Omental fat pad (tissue), 4 donors: ENCODE data around the gene CLTA. TPM values are rescaled to one million over a fixed set of nuclear protein-coding genes. Genes with fewer than 3 reads are reported as not detected.
"Not testable (repeated sequence)": the region's sequence is repeated elsewhere in the genome, so short reads cannot be mapped to it uniquely, and the experiment has no call there.

Experiments used
- ATAC-seq: fragments of 150-250 bp; one replicate; pipeline ENCODE4 v1.9.1; 2016; ENCODE audit warnings: mild to moderate bottlenecking, moderate library complexity; ENCODE audit not compliant: low FRiP score
- DNase-seq: peaks from one replicate; pipeline ENCODE4 v3.0.0-alpha.2; 2019; ENCODE audit warnings: low spot score
- total RNA-seq, 4 donors: library from RNA; depleted of rRNA; stranded (reverse); fragments of >200 nt; gene quantifications; one replicate each; pipeline ENCODE4 v1.1.0, GENCODE V29; 2016
- TF ChIP-seq, protein P1 (sequence below), 3 donors: fragments of 450-650 bp; IDR thresholded peaks; one replicate each; pipeline ENCODE4 v1.5.1; 2016 to 2017; ENCODE audit warnings: antibody characterized with exemption in 3 of 3, mild to moderate bottlenecking in 3 of 3, moderate library complexity in 2 of 3

The CLTA gene
- total RNA-seq, 4 donors from 2014 or later, result 180 to 187 (median 185) TPM

GRCh38 chr9:36245906-36246305, 55.2 kb downstream of the CLTA start:
- DNase-seq (no peak), ATAC-seq (no peak)
- TF ChIP-seq, protein P1, sequence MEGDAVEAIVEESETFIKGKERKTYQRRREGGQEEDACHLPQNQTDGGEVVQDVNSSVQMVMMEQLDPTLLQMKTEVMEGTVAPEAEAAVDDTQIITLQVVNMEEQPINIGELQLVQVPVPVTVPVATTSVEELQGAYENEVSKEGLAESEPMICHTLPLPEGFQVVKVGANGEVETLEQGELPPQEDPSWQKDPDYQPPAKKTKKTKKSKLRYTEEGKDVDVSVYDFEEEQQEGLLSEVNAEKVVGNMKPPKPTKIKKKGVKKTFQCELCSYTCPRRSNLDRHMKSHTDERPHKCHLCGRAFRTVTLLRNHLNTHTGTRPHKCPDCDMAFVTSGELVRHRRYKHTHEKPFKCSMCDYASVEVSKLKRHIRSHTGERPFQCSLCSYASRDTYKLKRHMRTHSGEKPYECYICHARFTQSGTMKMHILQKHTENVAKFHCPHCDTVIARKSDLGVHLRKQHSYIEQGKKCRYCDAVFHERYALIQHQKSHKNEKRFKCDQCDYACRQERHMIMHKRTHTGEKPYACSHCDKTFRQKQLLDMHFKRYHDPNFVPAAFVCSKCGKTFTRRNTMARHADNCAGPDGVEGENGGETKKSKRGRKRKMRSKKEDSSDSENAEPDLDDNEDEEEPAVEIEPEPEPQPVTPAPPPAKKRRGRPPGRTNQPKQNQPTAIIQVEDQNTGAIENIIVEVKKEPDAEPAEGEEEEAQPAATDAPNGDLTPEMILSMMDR (IDR thresholded peaks at IDR 0.05), result no peak

DNA sequence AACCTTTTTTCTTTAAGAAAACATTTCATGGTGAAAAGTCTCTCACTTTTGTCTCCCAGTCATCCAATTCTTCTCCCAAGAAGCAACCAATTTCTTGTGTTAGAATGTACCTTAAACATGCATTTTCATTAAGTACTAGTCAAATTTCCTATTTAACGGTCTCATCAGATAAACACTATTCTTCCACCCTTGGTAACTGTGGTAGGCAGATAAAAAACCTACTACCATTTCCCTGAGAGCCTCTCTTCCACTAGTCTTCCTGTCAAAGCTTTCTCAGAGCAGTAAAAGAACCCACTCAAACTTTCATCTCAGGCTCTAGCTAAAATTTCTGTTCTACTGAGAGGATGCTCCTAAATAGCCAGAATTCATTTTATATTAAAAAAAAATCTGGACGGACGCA, 56.6 kb downstream of the CLTA start:
- TF ChIP-seq, protein P1 (IDR thresholded peaks at IDR 0.05), result no peak
- no peak for ATAC-seq
- no peak for DNase-seq

GRCh38 chr9:36248061-36248460, 57.3 kb downstream of the CLTA start:
- ATAC-seq, DNase-seq: not testable (repeated sequence)

DNA sequence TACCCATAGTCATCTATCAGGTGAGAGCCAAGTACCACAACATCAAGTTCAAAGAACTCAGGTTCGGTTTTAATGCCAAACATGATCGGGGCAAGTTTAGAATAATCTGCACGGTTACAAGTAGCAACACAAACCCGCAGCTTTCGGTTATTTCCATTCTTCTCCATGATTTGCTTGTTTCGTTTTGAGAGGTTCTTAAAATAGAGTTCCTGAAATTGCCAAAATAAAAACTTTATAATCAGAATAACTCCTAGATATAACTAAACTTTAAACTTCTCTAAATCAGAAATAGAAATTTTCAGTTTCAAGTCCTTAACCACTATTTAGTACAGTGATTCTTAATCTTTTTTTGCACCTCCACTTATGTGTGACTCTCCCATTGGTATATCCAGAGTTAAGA, 58.5 kb downstream of the CLTA start:
- ATAC-seq, result no peak
- TF ChIP-seq, protein P1 (IDR thresholded peaks at IDR 0.05), result no peak
- DNase-seq, result no peak

DNA sequence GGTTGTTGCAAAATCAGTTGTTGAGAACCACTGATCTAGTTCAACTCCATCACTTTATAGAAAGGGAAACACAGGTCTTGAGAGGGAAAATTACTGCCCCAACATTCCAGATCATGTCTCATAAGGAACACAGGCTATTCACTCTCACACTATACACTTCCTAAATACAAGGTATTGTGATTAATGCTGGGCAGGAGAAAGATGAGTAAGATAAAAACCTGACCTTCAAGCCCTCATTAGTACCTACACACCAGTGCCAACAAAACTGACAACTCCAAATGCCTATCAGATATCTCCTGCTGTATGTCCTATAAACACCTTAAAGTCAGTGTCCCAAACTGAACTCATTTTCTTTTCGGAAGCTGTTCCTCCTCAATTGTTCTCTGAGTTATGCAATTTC, 59.4 kb downstream of the CLTA start:
- ATAC-seq (no peak), DNase-seq (no peak)
- TF ChIP-seq, protein P1 (IDR thresholded peaks at IDR 0.05), result no peak

GRCh38 chr9:36251428-36251827, 60.7 kb downstream of the CLTA start:
- DNase-seq, result no peak
- no peak for ATAC-seq
- TF ChIP-seq, protein P1 (IDR thresholded peaks at IDR 0.05), result no peak

DNA sequence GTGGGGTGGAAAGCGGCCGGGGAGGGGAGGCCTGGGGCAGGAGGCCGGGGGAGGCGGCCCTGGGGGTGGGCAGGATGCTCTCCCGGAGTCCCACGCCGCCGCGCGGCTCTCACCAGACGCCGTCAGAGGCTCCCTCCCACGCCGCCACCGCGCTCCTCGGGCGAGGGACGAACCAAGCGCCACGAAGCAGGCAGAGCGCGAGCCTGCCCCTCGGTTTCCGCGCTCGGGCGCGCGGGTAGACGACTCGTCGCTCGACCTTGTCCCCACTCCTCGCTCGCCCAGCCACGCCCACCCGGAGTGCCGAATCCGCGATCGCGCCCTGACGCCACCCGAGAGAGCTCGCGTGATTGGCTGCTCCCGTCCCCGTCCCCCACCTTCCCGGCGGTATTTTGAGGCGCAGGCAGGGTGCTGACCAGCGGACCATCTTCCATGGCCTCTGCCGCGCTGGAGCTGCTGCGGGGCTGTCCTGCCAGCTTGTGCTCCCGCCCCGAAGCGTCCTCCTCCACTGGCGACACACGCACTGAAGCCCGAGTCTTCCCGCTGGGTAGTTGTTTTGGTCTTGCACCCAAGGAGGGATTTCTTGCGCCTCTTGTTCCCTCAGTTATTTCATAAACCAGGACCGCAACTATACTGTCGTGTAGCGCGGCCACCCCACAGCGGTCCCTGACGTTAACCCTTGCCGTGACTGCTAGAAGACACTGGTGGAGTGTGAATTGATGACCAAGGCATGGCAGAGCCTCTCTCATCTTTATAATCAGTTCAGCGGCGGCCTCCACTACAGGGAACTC, 67.7 kb downstream of the CLTA start, which contains the start of gene GNE:
Gene GNE, minus strand, starts transcription at position 241 of the 788 bp plus-strand sequence. CDS start 9,093 bp downstream, outside the sequence.
- TF ChIP-seq, protein P1 (IDR thresholded peaks at IDR 0.05), result no peak
- ATAC-seq (peak; percentile 98), DNase-seq (peak; percentile 89)
